Anterior cingulate cortex (tissue), 58 donors: ENCODE measurements around the gene LMNTD1.

Experiments
- DNase-seq, 58 donors: peaks; one replicate each; lab custom pipeline; 2025; lab: John Stamatoyannopoulos, UW

The LMNTD1 gene

DNA sequence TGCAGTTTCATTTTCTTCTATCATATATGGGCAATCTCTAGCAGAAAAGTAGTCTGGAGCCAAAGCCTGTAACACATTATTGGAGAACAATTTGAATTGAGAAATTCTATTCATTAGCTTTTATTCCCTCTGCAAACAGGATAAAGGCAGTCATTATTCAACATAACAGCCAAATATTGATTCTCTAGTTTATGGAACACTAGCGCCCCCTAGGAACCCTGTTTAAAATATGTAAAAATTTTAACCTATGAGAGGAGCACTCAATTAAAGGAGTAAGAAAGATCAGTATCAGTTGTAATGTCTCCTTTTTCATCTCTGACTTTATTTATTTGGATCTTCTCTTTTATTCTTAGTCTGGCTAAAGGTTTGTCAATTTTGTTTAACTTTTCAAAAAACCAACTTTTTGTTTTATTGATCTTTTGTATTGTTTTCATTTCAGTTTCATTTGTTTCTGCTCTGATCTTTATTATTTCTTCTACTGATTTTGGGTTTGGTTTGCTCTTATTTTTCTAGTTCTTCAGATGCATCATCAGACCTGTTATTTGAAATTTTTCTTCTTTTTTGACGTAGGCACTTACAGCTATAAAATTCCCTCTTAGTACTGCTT is 4.8 kb upstream of the LMNTD1 start:
- DNase-seq: no peak

DNA sequence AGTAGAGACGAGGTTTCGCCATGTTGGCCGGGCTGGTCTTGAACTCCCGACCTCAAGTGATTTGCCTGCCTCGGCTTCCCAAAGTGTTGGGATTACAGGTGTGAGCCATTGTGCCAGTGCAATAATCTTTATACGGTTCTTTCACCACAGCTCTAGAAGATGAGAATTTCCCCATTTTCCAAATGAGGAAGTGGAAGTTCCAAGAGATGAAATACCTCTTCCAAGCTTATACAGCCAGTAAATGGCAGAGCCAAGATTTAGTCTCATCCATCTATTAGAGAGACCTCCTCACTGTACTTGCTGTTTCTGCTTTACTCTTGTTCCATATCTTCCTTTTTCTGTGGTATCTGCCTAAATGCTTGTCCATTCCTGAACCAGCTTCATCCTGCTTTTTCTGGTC is 3.1 kb upstream of the LMNTD1 start:
- no peak for DNase-seq

DNA sequence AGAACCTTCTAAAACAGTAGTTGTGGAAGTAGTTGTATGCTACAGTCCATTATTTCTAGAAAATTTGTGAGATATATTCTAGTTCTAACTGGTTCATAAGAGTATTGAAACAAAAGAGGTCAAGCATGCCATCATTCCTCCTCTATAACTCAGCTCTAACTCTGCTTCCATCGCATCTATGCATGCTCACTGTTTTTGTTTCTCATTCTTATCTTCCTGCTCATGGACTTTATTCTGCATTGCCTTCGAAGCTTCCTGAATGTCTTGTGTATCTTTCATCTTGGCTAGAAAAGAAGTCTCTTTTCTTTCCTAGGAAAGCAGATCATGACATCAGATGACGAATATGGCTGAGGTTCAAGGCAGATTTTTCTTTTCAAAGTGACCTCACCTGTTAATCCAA is 402 bp downstream of the LMNTD1 start:
- no peak for DNase-seq

DNA sequence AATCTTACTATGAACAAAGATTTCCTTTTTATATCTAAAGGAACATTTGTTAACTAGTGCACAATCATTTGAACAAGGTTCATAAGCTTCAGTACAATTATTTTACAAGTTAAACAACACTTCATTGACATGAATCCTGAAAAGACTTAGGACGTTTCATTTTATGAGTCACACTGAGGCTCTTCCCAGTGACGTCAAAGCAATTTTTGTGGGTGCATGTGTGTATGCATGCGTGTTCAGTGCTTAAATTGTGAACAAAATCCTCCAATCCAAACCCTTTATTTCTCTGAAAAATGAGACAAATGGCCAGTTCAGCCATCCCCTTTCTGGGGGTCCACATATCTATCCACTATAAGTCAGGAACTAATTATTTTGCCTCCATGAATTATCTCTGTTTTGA is 2.9 kb downstream of the LMNTD1 start:
- no peak for DNase-seq

GRCh38 chr12:25549120-25549519 is 4.0 kb downstream of the LMNTD1 start:
- DNase-seq: no peak

GRCh38 chr12:25546318-25546717 is 6.8 kb downstream of the LMNTD1 start:
- DNase-seq: no peak

DNA sequence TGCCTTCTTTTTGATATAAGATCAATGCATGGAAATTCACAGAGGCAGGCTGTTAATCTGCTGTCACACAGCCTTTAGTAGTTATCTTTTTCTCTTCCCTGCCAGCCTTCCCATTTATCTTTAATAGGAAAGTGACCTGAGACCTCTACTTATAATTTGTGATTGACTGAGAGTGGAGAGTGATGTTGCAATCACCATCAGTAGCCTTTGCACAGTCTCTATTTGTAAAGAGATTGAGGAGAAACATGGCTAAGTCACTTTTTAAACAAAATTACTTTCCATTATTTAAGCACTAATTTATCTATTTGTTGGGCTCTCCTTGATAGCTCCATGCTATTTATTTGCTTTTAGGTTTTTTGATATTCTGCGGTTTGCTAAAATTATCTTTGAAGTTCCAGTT is 19.9 kb downstream of the LMNTD1 start:
- no peak for DNase-seq

DNA sequence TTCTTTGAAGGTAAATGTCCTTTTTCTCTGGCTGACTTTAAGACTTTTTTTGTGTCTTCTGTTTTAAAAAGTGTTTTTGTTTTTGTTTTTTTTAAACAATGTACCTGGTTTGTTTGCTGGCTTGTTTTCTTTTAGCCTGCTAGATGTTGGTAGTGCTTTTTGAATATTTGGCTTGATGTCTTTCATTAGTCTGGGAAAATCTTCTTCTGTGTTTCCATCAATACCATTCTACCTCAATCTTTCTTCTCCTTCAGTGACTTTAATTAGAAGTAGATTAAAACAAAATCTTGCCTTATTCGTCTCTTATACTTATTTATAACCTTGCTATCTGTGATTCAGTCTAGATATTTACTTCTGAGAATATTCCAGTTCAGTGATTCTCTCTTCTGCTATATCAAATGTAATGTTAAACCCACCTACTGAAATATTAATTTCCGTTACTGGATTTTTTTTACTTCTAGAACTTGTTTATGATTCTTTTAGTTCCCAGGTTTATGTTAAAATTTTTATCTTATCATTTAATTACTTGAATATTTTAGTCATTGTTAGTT is 21.5 kb downstream of the LMNTD1 start:
- DNase-seq: no peak

GRCh38 chr12:25529738-25530137 is 23.3 kb downstream of the LMNTD1 start:
- no peak for DNase-seq

DNA sequence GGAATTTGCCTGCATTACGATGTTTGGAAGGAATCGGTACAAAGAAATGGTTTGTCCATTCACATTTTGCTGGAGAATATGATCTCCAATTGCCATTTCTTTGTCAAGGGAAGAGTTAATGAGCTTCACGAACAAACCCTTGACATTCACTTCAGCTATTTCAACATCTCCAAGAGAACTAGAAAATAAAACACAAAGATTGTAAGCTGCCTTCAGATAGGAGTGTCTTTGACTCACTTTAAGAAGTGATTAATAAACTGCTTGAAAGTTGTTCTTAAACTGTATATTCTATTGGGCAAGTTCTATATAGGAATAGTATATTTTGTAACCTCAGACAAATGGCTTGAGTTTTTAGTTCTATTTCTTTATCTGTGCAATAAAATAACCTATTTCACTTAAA is 26.3 kb downstream of the LMNTD1 start:
- DNase-seq: no peak

GRCh38 chr12:25524366-25524765 is 28.7 kb downstream of the LMNTD1 start:
- DNase-seq: no peak

DNA sequence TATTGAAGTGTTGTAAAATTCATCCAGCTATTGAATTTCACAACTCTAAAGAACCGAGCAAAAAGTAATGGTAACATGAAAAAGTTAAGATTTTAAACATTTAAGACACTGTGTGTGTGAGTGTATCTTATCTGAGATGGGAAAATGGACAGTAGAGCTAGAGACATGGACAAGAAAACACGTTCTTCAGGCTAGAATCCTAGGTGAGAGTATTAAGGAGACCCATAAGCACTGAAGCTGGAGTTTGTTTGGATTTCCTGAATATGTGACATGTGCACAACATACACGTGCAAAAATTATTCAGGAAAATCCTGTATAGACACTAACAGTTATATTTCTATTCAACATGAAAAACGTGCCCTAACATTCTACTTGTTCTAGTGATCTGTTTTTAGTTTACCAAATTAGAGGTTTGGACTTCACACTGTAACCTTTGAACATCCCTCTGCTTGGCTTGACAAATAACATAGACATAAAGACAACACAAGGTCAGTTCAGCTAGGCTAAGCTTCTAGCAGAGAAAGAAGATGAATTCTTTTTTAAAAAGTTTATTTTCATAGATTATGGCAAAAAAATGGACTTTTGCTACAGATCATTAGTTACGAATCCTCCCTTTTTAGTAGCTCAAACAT is 31.3 kb downstream of the LMNTD1 start:
- no peak for DNase-seq

GRCh38 chr12:25518512-25518911 is 34.6 kb downstream of the LMNTD1 start:
- DNase-seq: no peak

DNA sequence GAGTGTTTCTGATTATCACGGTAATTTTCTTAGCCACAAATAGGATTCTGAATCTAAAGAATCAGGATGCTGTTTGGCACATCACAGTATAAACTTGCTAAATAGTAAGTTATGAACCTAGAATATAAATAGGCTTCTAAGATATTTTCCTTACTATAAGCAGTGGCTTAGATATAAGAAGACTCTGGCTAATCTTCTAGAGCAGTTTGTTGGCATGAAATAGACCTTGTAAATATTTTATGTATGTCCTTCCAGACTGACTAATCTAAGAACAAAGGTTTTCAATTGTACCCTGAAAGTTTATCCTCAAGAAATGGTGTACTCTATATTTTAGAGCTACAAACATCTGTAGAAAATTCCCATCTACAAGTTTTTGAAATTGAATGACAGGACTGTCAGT is 48.3 kb downstream of the LMNTD1 start:
- no peak for DNase-seq

- no peak for DNase-seq
Observed at GRCh38 chr12:25503666-25504065, 49.4 kb downstream of the LMNTD1 start.

DNA sequence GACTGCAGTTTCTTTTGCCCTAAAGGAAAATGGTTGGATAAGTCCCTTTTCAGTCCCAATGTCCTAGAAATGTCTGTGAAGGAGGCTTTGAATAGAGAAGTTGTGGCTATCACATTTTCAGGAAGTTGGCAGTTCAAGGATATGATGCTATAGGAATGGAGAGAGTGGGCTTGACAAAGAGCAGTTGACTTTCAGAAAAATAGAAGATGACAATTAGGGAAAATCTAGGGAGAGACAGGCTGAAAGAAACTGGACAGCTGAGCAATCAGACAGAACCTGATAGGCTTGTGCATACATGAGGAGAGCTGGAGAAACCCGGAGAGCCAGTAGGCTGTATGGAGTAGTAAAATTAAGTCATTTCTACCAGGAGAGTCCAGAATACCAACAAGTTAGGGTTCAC is 50.5 kb downstream of the LMNTD1 start:
- no peak for DNase-seq

DNA sequence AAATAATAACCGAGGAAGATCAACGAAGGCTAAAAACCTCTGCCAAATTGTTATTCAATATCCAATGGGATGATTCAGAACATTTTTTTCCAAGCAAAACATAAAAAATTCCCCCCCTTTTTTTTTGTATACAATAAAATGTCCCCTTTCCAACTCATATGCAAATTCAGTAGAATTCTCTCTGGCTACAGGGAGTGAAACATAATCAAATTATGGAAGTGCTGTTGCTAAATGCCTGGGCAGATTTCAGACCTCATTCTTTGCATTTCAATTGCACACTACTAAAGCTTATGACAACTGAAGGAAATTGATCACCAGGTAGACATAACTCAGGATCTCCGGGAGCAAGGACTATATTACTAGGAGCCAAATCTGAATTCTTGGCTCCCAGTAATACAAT is 51.0 kb downstream of the LMNTD1 start:
- DNase-seq: no peak

- no peak for DNase-seq
Observed at GRCh38 chr12:25501549-25501948, 51.5 kb downstream of the LMNTD1 start.

- DNase-seq: no peak
Observed at GRCh38 chr12:25500651-25501050, 52.4 kb downstream of the LMNTD1 start.

GRCh38 chr12:25497021-25497420 is 56.1 kb downstream of the LMNTD1 start:
- DNase-seq: peak in 1 of 58 donors; percentile 9

DNA sequence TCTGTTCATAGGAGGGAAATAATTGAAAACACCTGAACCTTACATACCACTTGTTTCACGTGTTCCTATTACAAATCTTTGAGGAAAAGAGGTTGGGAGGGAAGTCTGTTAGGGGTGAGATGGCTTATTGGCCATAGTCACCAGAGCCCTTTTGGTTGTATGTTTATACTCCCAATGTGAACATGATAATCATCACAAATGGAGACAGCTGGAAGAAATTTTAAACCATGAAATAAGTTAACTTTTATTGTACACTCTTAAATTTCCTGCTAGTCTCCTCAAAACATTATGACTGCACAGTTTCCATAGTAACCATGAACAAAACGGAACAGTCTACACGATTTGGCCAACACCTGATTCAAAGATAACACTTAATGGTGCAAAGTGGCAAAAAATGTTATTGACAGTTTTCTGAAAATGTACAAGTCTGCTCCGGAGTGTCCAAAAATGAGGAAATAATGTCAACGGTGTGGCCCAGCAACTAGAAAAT is 56.9 kb downstream of the LMNTD1 start:
- DNase-seq: no peak
